ENCODE measurements around the gene PROK1. TPM values are rescaled to one million over a fixed set of nuclear protein-coding genes. Genes with fewer than 3 reads are reported as not detected.

PROK1 gene
- total and polyA plus RNA-seq, 2 of the 13 experiments (the other 11 are each of a cell fraction or from before 2014, with no cell fraction given), result 0.07 TPM; not detected in 1

GRCh38 chr1:110457206-110457605, 6.3 kb downstream of the PROK1 start:
- intact Hi-C loops (cut with micrococcal nuclease; ENCODE audit: unreplicated experiment), result no loop called here
- no peaks in the 10 kb centered on the region for H4K20me1 ChIP-seq (ENCODE audit: insufficient read depth, low read length)
- H3K9me3 ChIP-seq (ENCODE audit: low read length), result no peaks in the 10 kb centered on the region
- no peak overlapping the region for H2AFZ ChIP-seq (ENCODE audit: low read length)
- no TSS peak for BruUV-seq (replicated peaks)
- H3K4me1 ChIP-seq (ENCODE audit: insufficient read depth, low read length), result no peaks in the 10 kb centered on the region
- H3K9ac ChIP-seq (ENCODE audit: insufficient read depth, low read depth, low read length), result no peak overlapping the region
- H3K36me3 ChIP-seq (replicated peaks in 1 of 2; ENCODE audit: control insufficient read depth in 1 of 2, insufficient read depth in 2 of 2, low read length in 2 of 2), result no peaks in the 10 kb centered on the region
- 4% methylated on average over 4 of the region's 5 CpGs for WGBS (ENCODE audit: low lambda C conversion rate)
- in situ Hi-C loops (cut with HindIII; ENCODE audit: extremely low pct_ligation_motif_present, low pct_unique_long_range_greater_than_20kb), result loop anchor here (10.0 kb wide), 1 partner anchor 142 kb away; no protein-coding TSS in a partner anchor
- ATAC-seq, result no peak
- H3K27me3 ChIP-seq (ENCODE audit: control insufficient read depth in 1 of 2, insufficient read depth in 2 of 2, low read length in 2 of 2), result peaks cover 0 to 9% of the 10 kb centered on the region in 2 experiments; a peak in 3 of 5 replicates
- CTCF ChIA-PET (ENCODE audit: low intra/inter-chr PET ratio, low total read pairs), result no interaction called here
- DNase-seq (ENCODE audit: low spot score), result no peak
- no peak for TF ChIP-seq ZNF362 (CRISPR knock-in tag; IDR thresholded peaks at IDR 0.05; ENCODE audit: borderline replicate concordance)
- no peak for TF ChIP-seq RFXANK (CRISPR knock-in tag; IDR thresholded peaks at IDR 0.05)
- H3K27ac ChIP-seq (ENCODE audit: extremely low read length, insufficient read depth, low read length), result no peak overlapping the region
- H3K79me2 ChIP-seq (ENCODE audit: insufficient read depth, low read length), result no peaks in the 10 kb centered on the region
- no peak overlapping the region for H3K4me2 ChIP-seq (ENCODE audit: low read depth, low read length)
- POLR2A ChIA-PET, result no interaction called here
- H3K4me3 ChIP-seq (replicated peaks in 1 of 3; ENCODE audit: insufficient read depth in 1 of 3, low read depth in 2 of 3, low read length in 3 of 3), result no peak overlapping the region
- FAIRE-seq, result no peak

- Histone ChIP-seq H3K4me2 (ENCODE audit: low read depth, low read length) (no peak overlapping the region), H3K9me3 (ENCODE audit: low read length) (no peaks in the 10 kb centered on the region), H3K9ac (ENCODE audit: insufficient read depth, low read depth, low read length) (no peak overlapping the region), H3K79me2 (ENCODE audit: insufficient read depth, low read length) (no peaks in the 10 kb centered on the region), H3K36me3 (replicated peaks in 1 of 2; ENCODE audit: control insufficient read depth in 1 of 2, insufficient read depth in 2 of 2, low read length in 2 of 2) (no peaks in the 10 kb centered on the region), H3K4me3 (replicated peaks in 1 of 3; ENCODE audit: insufficient read depth in 1 of 3, low read depth in 2 of 3, low read length in 3 of 3) (no peak overlapping the region), H3K4me1 (ENCODE audit: insufficient read depth, low read length) (0 out of 2 replicates have a peak, but pooled peaks cover 7% of the 10 kb centered on the region), H4K20me1 (ENCODE audit: insufficient read depth, low read length) (no peaks in the 10 kb centered on the region), H3K27me3 (ENCODE audit: control insufficient read depth in 1 of 2, insufficient read depth in 2 of 2, low read length in 2 of 2) (peaks cover 0 to 4% of the 10 kb centered on the region in 2 experiments; a peak in 1 of 5 replicates), H2AFZ (ENCODE audit: low read length) (no peak overlapping the region), H3K27ac (ENCODE audit: extremely low read length, insufficient read depth, low read length) (no peak overlapping the region)
- CTCF ChIA-PET (ENCODE audit: low intra/inter-chr PET ratio, low total read pairs), result interaction anchor here (1.3 to 2.0 kb wide), 6 partner anchors 48 to 373 kb away, joined by 3 to 28 read pairs (median 12); no protein-coding TSS in a partner anchor
- POLR2A ChIA-PET, result interaction anchor here (1.2 to 1.8 kb wide), 2 partner anchors 52 to 253 kb away, joined by 4 to 5 read pairs; no protein-coding TSS in a partner anchor
- intact Hi-C loops (cut with micrococcal nuclease; ENCODE audit: unreplicated experiment) (loop anchor here (1.0 kb wide), 1 partner anchor 257 kb away; no protein-coding TSS in a partner anchor), in situ Hi-C loops (cut with HindIII; ENCODE audit: extremely low pct_ligation_motif_present, low pct_unique_long_range_greater_than_20kb) (loop anchor here (5.0 kb wide), 2 partner anchors 48 to 258 kb away; no protein-coding TSS in a partner anchor)
- no TSS peak for BruUV-seq (replicated peaks)
- WGBS (ENCODE audit: low lambda C conversion rate), result 23% methylated on average over 11 of the region's 11 CpGs
- ATAC-seq, result peak; percentile 78
- peak; percentile 69 for DNase-seq (ENCODE audit: low spot score)
- FAIRE-seq, result peak; percentile 72
- TF ChIP-seq ZNF253 (CRISPR knock-in tag; IDR thresholded peaks at IDR 0.05; ENCODE audit: borderline replicate concordance) (no peak), ZBTB33 (CRISPR knock-in tag; IDR thresholded peaks at IDR 0.05) (no peak), ZBTB38 (CRISPR knock-in tag; IDR thresholded peaks at IDR 0.05) (no peak), CTCF (CRISPR knock-in tag; IDR thresholded peaks at IDR 0.05) (peak; percentile 91), MED13 (CRISPR knock-in tag; IDR thresholded peaks at IDR 0.05) (no peak), XRCC5 (optimal IDR thresholded peaks at IDR 0.05; ENCODE audit: low read length) (peak; percentile 21), SMC3 (IDR thresholded peaks at IDR 0.05; ENCODE audit: low read length) (peak; percentile 94), YY1 (IDR thresholded peaks at IDR 0.05; ENCODE audit: insufficient read depth, insufficient replicate concordance, low read depth, low read length) (peak; percentile 13)
These were observed 9.6 kb downstream of the PROK1 start for GRCh38 chr1:110460253-110461220.
